ENCODE data around the gene SOX10.

Gene SOX10

GRCh38 chr22:37930270-37930951 is 53.9 kb downstream of the SOX10 start:
- no peak for DNase-seq (ENCODE audit: low read depth in 2 of 2)

- no peak for DNase-seq (ENCODE audit: low read depth in 2 of 2)
These were observed 55.0 kb downstream of the SOX10 start for GRCh38 chr22:37929390-37929789.

GRCh38 chr22:37927637-37927936 is 56.8 kb downstream of the SOX10 start:
- DNase-seq (ENCODE audit: low read depth in 2 of 2), result no peak

- DNase-seq (ENCODE audit: low read depth in 2 of 2), result no peak
These were observed 57.4 kb downstream of the SOX10 start for GRCh38 chr22:37926771-37927636.

- DNase-seq (ENCODE audit: low read depth in 2 of 2), result no peak
These were observed 58.0 kb downstream of the SOX10 start for GRCh38 chr22:37926358-37926757.

GRCh38 chr22:37925767-37926166 is 58.6 kb downstream of the SOX10 start:
- DNase-seq (ENCODE audit: low read depth in 2 of 2), result no peak

GRCh38 chr22:37925330-37925729 is 59.0 kb downstream of the SOX10 start:
- no peak for DNase-seq (ENCODE audit: low read depth in 2 of 2)

GRCh38 chr22:37924386-37925065 is 59.8 kb downstream of the SOX10 start:
- no peak for DNase-seq (ENCODE audit: low read depth in 2 of 2)

GRCh38 chr22:37923927-37924326 is 60.4 kb downstream of the SOX10 start:
- DNase-seq (ENCODE audit: low read depth in 2 of 2), result no peak
